ENCODE measurements around the gene IQCK. TPM values are rescaled to one million over a fixed set of nuclear protein-coding genes. Genes with fewer than 3 reads are reported as not detected.

Gene IQCK
- total RNA-seq, 6 experiments from 2014 or later = 2.0 to 4.7 (median 3.9) TPM

GRCh38 chr16:19824216-19824615, 106.1 kb downstream of the IQCK start:
- no peak overlapping the region for H3K4me3 ChIP-seq
- TF ChIP-seq POLR2A (IDR thresholded peaks at IDR 0.05) (no peak), CTCF (IDR thresholded peaks at IDR 0.05) (no peak)
- DNase-seq (no peak), ATAC-seq (no peak)
- intact Hi-C loops (cut with DNase I) = no loop called here
- no peaks in the 10 kb centered on the region for H3K4me1 ChIP-seq
- no peaks in the 10 kb centered on the region for H3K9me3 ChIP-seq
- no peaks in the 10 kb centered on the region for H3K27me3 ChIP-seq
- 100% methylated on average over 1 of the region's 5 CpGs for WGBS (ENCODE audit: insufficient coverage, low coverage, low lambda C conversion rate, missing lambda C conversion rate)
- H3K27ac ChIP-seq = no peak overlapping the region
- no peaks in the 10 kb centered on the region for H3K36me3 ChIP-seq

- Histone ChIP-seq H3K27me3 (no peaks in the 10 kb centered on the region), H3K36me3 (no peaks in the 10 kb centered on the region), H3K4me1 (no peaks in the 10 kb centered on the region), H3K27ac (peak overlapping the region in 1 of 3 donors; percentile 10), H3K9me3 (no peaks in the 10 kb centered on the region), H3K4me3 (no peak overlapping the region)
- 58% methylated on average over 8 of the region's 9 CpGs for WGBS (ENCODE audit: insufficient coverage, low coverage, low lambda C conversion rate, missing lambda C conversion rate)
- ATAC-seq (peak; percentile 73 to 97 (median 82)), DNase-seq (peak in 1 of 3 donors; percentile 28)
- intact Hi-C loops (cut with DNase I) = no loop called here
- TF ChIP-seq POLR2A (IDR thresholded peaks at IDR 0.05) = no peak
- no peak for TF ChIP-seq CTCF (IDR thresholded peaks at IDR 0.05)
Measured at GRCh38 chr16:19829844-19830692, 112.0 kb downstream of the IQCK start.

- 58% methylated on average over 4 of the region's 5 CpGs for WGBS (ENCODE audit: insufficient coverage, low coverage, low lambda C conversion rate, missing lambda C conversion rate)
- no peak overlapping the region for H3K27ac ChIP-seq
- H3K4me3 ChIP-seq = no peak overlapping the region
- intact Hi-C loops (cut with DNase I) = no loop called here
- no peak for DNase-seq
- no peak for ATAC-seq
- no peaks in the 10 kb centered on the region for H3K9me3 ChIP-seq
- H3K4me1 ChIP-seq = no peaks in the 10 kb centered on the region
- no peaks in the 10 kb centered on the region for H3K36me3 ChIP-seq
- no peak for TF ChIP-seq POLR2A (IDR thresholded peaks at IDR 0.05)
- no peak for TF ChIP-seq CTCF (IDR thresholded peaks at IDR 0.05)
- H3K27me3 ChIP-seq = no peaks in the 10 kb centered on the region
Measured at GRCh38 chr16:19830902-19831560, 113.0 kb downstream of the IQCK start.

GRCh38 chr16:19831678-19832077, 113.6 kb downstream of the IQCK start:
- no peak overlapping the region for H3K4me3 ChIP-seq
- 81% methylated on average over 6 of the region's 6 CpGs for WGBS (ENCODE audit: insufficient coverage, low coverage, low lambda C conversion rate, missing lambda C conversion rate)
- H3K27me3 ChIP-seq = no peaks in the 10 kb centered on the region
- H3K27ac ChIP-seq = no peak overlapping the region
- DNase-seq (no peak), ATAC-seq (no peak)
- H3K36me3 ChIP-seq = no peaks in the 10 kb centered on the region
- no peaks in the 10 kb centered on the region for H3K4me1 ChIP-seq
- intact Hi-C loops (cut with DNase I) = no loop called here
- TF ChIP-seq POLR2A (IDR thresholded peaks at IDR 0.05) = no peak
- H3K9me3 ChIP-seq = no peaks in the 10 kb centered on the region

- Histone ChIP-seq H3K27me3 (no peaks in the 10 kb centered on the region), H3K9me3 (no peaks in the 10 kb centered on the region), H3K4me3 (no peak overlapping the region), H3K27ac (no peak overlapping the region), H3K4me1 (no peaks in the 10 kb centered on the region), H3K36me3 (no peaks in the 10 kb centered on the region)
- ATAC-seq (no peak), DNase-seq (no peak)
- 65% methylated on average over 3 of the region's 3 CpGs for WGBS (ENCODE audit: insufficient coverage, low coverage, low lambda C conversion rate, missing lambda C conversion rate)
- TF ChIP-seq CTCF (IDR thresholded peaks at IDR 0.05) = no peak
- TF ChIP-seq POLR2A (IDR thresholded peaks at IDR 0.05) = no peak
- intact Hi-C loops (cut with DNase I) = no loop called here
Measured at GRCh38 chr16:19833176-19833575, 115.1 kb downstream of the IQCK start.

All from right lobe of liver (tissue), 6 donors.